ENCODE data around the gene ENOX1.

ENOX1 gene

DNA sequence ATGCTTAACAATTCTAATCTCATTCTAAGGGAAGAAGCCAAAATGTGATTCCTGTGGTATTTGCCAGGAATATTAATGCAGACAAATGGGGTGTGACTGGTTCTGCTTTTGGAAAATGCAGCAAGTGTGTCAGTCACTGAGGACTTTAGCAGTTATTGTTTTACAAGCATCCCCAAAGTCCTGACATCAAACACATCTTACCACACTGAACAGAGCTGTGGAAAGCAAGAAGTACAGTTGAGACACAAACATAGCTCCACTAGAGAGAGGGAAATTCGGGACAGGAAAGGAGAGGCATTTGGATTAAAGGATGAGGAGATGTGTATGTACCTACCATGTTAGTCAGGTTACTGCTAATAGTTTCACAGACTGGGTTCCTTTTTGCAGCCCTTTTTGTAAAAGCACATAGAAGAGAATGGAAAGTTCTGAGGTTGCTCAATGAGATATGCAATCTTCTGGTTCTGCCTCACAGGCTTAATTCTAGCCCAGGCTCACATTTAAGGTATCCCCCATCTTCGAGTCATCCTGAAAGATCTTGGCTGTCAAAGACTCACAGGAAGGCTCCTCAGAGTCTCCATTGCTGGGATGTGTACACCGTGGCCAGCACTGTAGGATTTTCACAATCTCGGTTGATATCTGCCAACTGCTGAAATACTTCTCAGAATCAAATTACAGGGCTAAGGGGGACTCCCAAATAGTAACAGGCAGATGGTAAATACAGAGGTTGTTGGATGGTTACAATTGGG, 446.8 kb downstream of the ENOX1 start:
- no peak for DNase-seq

DNA sequence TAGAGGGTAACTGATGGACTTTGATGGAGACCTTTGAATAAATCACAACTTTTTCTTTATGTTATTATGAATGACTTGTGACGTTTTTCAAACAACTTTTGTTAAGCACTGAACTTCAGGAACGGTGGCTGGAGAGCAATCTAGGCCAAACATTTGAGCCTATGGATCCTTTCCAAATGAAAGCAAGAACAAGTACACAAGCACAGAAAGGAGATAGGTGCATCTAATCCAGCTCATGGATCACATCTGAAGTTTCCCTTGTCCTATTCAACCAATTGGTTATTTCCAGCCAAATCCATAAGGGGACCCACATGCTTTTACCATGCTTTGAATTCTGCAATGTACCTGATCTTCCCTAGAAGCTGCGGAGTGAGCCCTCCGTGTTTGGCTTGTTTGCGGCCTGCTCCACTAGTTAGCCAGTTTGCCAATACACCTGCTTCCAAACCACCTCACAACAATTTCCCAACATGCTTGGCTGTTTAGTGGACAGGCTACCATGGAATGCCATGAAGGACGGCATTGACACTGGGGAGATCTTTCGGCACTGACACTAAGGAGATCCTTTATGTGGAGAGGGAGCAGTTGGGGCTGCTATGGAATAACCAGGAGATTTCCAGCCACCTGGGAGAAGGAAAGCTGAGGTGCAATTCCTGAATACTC, 447.5 kb downstream of the ENOX1 start:
- DNase-seq, result no peak

DNA sequence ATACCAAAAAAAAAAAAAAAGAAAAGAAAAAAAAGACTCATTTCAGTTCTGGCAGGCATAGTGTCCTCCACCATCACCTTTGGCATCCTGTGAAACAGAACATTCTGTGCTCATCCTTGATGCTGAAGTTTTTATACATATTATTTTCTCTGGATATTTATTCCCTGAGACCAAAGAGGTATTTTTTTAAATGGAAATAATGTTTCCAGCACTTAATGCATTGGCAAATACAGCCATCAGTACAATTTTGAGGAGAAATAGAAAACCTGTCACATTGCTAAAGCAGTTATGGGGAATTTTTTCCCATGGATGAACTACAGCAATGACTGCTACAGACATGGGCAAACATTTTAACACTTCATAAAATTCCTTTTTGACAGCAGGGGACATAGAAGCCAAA, 451.0 kb downstream of the ENOX1 start:
- no peak for DNase-seq

DNA sequence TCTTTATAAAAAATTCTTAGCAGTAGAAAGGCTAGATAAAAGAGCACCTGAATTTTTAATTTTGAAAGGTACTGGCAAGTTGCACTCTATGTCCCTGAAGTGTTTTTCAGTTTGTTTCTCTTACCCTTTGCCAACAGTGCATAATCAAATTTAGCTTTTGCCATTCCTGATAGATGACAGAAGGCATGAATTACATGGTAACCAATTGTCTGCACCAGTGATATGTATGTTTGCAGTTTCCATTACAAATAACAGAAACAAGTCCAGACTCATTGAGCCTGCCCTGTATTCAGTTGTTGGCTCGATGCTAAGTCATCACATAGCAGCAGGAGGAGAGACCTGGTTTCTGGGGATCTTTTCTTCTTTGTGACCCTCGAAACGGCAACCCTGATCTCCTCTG, 453.6 kb downstream of the ENOX1 start:
- no peak for DNase-seq

DNA sequence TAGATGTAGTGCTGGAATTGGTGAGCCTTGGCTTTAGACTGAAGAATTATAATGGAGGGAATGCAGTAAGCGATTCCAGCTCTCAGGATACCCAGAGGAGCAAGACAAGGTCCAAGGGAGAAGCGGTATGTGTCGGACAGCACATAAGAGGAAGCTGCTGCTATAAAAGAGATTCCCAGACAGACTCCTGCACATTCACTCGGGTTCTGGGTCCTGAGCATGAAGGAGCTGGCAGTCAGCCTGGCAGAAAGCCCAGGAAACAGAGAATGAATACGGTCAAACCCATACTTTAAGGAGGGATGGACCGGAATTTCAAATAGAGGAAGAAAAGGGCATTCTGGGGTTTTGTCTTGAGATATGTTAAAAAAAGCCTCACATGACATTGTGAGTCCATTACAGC, 455.1 kb downstream of the ENOX1 start:
- no peak for DNase-seq

DNA sequence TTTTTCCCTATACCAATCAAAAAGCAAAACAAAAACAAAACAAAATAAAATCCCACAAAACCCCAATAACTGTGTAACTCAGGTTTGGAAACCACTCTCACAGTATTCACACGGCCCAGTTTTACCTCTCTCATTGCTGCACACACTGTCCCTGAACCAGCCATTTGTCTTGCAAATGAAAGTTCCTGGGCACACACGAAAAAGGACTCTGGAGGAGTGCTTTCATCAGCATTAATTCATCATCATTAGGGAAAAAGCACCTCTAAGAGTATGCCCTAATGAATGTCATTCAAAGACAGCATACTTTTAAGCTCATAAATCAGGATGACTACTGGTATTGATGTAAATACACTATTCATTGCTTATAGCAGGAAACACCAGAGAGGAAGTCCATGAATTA, 457.1 kb downstream of the ENOX1 start:
- no peak for DNase-seq

DNA sequence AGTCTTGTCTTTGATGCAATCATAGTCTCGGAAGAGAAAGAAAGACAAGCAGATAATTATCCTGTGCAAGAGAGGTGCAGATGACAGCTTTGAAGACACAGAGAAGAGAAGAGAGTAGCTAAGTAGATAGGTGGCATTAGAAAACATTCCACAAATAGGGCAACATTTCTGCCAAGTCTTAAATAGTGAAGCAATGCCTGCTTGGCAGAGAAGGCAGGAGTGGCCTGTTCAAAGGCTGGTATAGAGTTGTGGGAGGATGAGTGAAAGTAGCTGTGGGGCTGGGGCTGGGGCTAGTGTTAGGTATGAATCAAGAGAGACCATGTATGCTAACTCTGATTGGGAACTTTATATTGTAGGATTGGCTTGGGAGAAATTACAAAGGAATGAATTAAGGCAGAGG, 457.9 kb downstream of the ENOX1 start:
- no peak for DNase-seq

DNA sequence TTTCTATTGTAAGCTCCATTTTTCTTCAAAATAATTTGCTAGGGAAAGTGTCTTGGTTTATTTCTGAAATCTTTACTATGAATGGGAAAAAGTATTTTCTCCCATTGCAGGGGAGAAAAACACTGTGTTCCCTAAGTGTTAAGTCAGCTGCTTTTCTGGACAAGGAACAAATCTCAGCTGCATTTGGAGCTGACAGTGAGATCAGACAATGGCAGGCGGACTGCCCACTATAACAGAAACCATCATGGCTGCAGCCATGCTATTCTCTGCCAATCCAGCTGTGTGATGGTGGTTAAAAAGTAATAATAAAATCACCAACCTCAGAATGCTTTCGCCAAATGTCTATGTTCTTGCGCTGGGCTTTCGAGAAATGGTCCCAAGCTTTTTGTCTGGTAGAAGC, 460.7 kb downstream of the ENOX1 start:
- DNase-seq, result no peak

DNA sequence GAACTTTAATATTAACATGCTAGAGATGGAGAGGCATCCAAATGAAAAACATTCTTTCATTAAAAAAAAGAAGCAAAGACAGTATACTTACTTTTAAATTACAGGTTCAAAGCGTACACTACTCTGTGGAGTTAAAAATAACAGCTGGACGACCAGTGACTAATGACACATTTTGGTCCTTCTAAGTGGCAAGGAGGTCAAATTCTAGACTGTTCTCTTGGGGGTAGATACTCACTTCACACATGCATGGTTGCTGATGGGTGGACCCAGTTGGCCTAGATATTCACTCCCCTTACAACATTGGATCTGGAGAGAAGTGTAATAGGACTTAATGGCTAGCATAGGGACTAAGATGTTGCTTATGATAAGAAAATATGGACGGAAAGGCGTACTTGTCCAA, 461.1 kb downstream of the ENOX1 start:
- DNase-seq, result no peak

DNA sequence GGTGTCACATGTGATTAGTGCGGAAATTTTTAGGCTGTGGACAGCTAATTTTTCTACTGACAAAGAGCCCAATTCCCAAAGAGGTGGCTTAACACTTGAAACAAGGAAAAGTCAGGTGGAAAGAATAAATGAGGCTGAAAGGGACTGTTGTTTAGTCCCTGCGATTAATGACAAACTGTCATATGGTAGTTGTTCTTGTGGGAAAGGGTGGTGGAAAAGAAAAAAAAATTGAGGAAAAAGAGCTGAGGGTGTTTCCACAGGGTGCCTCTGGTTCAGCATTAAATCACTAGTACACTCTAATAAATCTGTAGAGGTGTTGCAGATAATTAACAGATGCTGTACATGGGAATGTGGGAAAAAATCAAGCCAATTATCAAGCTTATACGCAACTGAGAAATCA, 462.6 kb downstream of the ENOX1 start:
- no peak for DNase-seq

DNA sequence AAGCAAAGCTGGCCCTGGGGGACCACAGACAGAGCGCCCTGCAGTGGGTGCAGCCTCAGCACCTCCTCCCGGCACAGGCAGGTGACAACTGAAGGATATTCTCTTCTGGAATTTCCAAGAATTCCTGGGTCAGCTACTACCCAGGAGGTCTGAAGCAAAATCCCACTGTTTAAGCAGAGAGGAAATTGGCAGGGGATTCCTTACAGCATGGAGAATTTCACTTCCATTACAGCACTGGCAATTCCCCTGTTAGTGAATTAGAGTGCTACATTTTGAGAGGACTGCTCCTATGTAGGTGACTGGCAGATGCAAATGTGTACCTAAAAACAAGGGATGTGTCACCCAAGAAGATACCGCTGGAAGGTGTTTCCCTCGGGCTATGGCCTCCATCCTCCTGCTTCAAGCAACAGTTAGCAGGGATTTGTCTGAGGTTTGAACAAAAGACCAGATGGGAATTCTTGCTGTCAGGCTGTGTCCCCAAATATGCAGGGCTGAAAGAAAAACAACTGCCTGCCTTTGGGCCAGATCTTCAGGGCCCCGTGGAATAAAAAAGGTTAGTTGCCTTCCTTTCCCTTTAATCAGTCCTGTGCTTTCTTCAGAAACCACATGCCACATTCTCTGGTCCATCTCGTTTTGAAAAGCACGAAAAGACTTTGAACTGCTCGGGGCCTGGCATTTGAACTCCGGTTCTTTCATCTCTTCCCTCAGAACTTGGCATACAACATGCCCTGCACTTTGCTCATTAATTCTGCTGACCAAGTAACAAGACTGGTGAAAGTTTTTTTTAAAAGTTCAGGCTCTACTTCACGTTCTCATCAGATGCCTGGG, 466.9 kb downstream of the ENOX1 start:
- DNase-seq, result no peak

DNA sequence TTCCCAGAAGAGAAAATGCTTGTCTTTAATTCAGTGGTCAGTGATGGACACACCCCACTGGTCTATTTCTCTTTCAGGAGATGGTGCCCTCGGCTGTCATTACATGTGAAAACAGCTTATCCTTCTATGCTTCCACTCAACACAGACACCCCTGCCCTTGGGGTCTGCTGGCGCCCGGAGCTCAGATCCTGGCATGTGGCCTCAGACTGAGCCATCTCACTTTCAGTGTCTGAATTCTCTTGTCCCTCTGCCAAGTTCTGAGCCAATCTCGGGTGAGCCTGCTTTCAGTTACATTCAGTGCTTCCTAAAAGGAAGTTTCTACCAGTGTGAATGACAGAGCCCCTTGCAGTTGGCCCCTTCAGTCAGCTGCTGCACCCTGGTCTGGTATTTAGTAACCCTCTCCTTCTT, 469.8 kb downstream of the ENOX1 start:
- DNase-seq, result no peak

DNA sequence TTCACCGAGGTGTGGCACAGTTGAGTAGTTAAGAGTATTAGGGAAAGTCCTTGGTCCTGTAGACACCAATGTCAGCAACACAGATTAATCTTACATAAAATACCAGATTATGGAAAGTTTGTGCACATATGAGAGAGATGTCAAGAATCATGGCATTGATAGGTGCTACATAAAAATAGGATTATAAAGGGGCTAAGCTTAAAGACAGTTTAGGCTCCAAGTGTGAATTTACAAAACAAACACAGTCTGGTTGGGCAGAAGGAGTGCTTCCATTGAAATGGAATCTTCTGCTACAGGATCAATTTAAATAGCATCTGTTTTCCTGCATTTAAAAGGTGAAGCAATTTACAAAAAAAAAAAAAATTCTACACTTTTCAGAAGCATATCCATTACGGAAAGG, 470.5 kb downstream of the ENOX1 start:
- DNase-seq, result no peak

DNA sequence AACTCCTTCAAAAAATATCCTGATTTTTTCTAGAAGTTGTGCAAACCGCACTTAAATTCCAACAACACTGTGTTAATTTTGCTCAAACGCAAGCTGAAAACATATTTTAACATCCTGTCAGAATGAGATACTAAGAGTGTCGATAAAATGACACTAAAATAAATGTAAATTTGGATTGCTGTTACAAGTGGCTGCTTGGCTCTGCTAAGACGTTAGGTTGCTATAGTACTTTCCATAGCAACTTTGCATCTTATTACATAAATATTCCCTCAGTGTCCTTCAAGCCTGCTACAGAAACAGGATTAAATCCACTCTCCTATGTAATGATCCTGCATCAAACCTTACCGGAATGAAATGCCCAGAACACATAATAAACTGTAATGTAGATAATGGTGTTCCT, 471.2 kb downstream of the ENOX1 start:
- no peak for DNase-seq

DNA sequence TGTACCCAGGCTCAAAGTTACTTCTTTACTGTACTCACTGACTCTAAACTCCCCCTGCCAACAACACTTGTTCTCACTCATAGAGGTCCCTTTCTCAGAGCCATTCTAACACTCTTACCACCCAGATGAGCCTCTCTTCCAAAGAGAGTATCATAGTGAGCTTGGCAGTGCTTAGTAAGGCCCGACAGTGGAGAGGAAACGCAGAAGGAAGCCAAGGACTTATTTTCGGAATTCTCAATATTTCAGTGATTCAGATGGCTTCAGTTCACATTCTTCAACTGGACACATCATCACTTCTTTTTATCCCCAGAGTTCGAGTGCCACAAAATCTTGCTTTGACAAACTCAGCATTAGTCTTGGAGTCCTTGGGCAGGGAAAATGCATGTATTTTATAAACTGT, 477.5 kb downstream of the ENOX1 start:
- no peak for DNase-seq

DNA sequence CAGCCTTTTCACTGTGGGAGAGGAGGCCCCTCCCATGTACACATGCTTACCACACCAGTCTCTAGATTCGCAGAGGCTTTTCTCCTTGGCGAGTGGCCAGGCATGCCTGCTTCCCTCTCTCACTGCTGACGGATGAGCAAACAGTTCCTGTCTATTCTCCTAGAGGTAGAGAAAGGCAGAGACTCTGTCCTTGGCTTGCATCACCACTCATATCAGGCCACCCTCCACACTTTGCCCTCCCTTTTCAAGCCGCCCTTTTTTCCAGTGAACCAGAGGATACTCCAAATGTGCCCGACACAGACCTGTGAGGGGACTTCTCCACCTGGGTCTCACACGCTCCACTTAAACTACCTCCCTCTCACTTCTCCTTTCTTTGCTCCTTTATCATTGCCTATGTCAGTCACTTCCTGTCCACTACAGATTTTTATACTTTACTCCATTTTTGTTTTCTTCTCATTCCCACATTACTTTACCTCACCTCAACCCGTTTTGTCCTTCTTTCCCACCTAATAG, 478.8 kb downstream of the ENOX1 start:
- peak; percentile 29 for DNase-seq

DNA sequence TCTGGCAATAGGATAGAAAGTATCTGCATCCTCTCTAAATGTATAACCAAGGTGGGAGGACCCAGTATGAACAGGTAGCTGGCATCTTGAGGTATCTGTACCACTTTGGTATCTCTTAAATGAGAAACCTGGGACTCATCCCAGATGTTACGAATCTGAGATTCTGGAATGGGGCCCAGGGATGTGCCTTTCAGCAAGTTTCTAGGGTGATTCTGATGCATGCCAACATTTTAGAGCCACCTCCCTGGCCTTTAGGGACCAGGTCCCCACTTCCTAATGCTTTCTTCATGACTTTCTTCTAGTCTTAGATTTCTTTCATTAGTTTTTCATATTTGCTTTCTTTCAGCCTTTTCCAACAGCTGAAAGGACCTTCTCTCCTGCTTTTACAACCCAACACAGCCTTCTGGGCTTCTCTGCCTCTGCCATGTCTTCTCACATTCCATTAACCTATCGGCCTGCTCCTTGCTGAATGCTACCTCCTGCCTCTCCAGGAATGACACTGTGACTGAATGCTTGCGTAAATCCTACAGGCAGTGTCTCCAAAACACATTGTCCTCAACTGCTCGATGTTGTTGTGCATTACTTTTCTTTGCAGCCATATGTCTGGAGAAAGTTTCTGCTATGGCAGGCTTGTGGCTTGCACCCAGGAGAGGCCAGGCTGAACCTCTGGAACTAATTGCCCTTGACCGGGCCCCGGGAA, 479.4 kb downstream of the ENOX1 start:
- DNase-seq, result no peak

DNA sequence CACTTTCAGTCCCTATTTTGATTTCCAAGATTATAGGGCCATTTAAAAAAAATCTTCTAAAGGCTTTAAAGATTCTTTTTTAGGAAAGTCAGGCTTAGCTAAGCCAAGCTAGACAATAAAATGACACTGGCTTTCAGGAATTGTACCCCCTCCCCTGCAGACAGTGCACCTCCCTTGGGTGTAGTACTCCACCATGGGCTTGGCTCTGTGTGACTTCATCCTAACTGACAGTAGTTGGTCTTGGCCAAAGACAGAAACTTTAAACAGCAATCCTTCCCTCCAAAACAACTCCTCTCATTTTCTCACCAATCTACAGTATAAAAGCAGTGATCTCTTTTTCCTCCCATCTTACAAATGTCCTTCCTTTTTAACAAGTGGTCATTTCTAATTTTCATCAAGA, 480.4 kb downstream of the ENOX1 start:
- no peak for DNase-seq

DNA sequence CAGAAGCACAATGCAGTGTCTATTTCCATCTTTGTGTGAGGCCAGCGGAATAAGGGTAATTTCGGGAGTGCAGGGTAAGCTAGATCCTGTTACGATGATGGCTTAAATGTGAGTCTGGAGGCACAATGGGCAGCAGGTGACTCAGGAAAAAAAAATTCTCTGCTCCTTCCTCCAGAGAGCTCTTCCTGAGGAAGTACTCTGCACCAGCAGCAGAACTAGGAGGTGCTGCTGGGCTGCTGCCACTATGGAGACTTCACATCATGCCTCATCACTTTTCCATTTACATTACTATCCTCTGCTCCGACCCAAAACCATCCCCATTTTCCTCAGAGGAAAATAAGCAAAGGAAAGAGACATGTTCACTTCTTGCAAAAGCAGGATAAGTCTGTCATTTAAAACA, 481.4 kb downstream of the ENOX1 start:
- no peak for DNase-seq

DNA sequence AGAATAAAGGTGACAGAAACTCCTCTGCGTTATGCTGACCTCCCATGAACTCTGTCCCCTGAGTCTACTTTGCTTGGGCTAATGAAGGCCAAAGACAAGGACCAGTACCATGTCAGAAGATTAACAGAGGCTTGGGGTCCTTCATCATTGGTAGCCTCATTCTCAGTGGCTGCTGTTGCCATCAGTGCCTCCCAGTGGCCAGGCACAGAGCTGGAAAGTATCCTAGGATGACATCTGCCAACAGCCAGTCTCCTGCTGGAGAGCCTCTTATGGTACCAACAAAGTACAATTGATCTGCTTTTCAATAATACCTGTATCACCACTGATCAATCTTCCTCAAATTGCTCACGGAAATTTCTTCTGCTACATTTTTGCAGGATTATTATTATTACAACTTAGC, 481.8 kb downstream of the ENOX1 start:
- no peak for DNase-seq

DNA sequence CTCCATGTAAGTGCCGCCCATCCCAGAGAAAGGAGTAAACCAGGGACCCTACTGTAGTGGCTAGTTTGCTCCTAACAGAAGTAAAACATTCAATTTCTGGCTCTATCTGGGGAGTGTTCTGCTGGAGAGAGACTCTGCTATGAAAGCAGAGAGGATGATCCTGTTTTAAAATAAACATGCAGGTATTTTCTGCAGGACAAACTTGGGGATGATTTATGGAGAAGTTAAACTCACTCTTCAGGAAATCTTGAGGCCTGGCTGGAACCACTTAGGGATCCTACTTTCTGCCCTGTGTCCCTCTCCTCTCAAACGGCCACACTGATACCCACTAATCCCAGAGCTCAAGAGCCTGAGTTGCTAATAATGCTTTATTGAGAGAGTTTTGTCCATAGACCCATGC, 482.3 kb downstream of the ENOX1 start:
- no peak for DNase-seq

DNA sequence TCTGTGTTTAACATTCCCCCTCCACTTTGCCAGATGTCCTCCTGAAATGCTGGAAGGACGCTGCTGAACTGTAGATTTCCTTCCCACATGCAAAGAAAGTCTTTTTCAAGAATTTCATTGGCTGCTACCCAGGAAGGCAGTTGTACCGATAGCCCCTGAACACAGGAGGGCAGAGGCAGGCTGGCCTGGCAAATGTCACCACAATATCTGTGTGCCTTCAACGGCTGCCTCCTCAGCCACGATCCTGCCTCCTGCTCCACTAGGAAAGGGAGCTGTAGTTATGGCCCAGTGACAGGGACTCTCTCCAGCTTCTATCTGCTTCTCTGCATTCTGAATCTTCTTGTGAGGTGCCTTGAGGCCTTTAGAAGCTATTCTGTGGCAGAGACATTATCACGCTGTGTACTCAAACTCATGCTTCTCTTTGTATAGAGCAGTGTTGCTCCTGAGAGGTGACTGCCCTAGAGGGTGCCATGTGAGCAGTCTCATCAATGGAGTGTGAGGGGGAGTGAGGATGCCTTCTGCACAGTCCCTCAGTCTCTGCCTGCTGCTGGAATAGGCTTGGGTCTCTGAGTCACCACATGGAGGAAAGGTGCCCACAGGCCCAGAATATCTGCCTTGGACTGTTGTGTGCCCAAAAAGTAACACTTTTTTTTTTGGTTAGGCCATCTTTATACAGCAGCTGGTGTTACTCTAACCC, 483.6 kb downstream of the ENOX1 start:
- no peak for DNase-seq
